HG02678 (cell line): ENCODE results near the gene MACF1.
"Not testable (repeated sequence)": the region's sequence is repeated elsewhere in the genome, so short reads cannot be mapped to it uniquely, and the experiment has no call there.

Experiments used
- ATAC-seq: cut with Tn5 transposase; IDR thresholded peaks from one replicate; pipeline ENCODE4 v1.9.1; 2021; ENCODE audit warnings: mild to moderate bottlenecking, moderate library complexity; ENCODE audit not compliant: unreplicated experiment

Gene MACF1

GRCh38 chr1:39178541-39179431 lies 25.7 kb upstream of the MACF1 start:
- no peak for ATAC-seq

GRCh38 chr1:39181311-39181710 lies 23.2 kb upstream of the MACF1 start:
- ATAC-seq, result no peak

DNA sequence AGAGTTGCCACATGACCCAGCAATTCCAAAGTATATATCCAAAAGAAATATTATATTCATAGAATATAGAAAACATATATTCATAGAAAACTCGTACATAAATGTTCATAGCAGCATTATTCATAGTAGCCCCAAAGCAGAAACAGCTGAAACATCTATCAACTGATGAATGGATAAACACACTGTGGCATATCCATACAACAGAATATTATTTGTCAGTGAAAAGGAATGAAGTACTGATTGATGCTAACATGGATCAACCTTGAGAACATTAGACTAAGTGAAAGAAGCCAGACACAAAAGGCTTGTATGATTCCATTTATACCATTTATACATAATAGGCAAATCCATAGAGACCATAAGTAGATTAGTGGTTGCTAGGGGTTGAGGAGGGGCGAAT lies 21.7 kb upstream of the MACF1 start:
- no peak for ATAC-seq

DNA sequence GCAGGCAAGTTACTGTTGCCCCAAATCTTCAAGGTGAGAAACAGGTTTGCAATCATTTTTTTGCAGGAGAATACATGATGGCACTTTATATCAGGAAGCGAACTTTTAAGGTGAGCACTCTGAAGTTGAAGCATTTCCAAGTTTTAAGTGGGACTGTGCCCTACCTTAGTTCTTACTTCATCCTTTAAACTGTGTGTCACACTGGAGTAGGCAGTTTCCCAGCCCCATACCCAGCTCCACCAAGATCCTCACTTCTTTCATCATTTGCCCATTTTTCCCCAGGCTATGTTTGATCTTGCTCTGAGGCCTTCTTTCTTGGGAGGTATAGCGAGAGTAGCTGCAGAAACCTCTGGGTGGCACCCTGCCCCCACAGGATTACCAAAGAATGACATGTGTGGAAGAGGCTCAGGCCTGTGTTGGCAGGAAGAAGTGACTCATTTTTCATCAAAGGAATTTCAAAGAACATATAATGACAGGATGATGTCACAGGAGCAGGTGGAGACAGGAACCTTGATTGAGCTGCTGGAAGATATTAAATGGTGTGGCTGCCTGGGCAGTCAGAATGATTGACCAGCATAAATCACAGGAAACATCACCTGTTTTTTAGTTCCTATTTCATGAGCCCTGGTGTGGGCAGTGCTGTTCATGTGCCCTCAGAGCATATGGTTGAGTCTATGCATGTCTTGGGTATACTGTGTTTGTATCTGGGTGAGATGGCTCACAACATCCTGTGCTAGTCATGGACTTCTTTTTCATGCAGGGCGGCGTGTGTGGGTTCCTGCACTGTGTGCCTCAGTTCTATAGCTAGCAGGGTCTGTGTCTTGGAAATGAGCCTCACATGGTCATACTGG lies 20.8 kb upstream of the MACF1 start:
- peak; percentile 61 for ATAC-seq

DNA sequence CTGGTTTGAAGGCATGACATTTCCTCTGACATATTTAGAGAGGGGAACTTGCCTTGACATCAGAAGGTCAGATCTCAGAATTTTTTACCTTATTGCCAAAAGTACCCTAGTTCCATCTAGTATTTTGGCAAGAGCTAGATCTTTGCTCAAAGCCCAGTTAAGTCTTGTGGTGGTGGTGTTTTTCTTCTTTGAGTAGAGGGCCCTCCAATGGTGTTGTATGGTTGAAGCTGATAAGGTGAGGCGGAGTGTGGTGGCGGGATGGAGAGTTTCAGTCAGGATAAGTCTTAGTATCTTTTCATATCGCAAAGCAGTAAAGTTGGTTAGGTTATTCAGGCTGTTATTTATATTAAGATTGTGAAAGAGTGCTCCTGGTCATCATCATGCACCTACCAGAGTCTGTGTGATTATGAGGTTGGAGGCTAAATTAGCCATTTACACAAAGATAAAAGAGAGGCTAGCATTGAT lies 20.1 kb upstream of the MACF1 start:
- no peak for ATAC-seq

DNA sequence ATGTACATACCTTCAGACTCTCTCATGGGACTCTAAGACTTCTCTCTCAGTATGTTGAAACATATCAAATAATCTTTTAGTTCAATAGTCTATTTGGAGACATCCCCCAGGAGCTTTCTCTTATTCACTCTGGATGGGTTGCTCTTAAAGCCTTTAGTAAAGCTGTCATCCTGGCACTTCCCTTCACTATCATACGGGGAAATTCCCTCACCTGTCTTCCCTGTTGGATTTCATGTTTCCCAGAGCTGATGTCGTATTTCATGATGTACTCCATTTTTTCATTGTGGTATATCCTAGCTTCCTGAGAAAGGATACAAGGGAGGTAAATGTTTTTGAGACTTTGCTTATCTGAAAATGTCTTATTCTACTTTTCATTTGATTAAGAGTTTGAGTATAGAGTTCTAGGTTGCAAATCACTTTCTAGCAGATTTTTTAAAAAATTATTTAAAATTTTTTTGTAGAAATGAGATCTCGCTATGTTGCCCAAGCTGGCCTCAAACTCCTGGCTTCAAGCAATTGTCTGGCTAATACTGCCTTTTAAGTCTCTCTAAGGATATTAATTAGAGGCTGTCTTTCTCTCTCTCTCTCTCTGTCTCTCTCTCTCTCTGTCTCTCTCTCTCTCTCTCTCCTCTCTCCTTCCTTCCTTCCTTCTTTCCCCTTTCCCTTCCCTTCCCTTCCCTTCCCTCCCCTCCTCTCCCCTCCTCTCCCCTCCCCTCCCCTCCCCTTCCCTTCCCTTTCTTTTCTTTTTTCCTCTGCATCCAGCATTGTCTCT lies 17.0 kb upstream of the MACF1 start:
- ATAC-seq, result no peak

GRCh38 chr1:39189592-39190041 lies 14.9 kb upstream of the MACF1 start:
- no peak for ATAC-seq

GRCh38 chr1:39190096-39190495 lies 14.4 kb upstream of the MACF1 start:
- no peak for ATAC-seq

DNA sequence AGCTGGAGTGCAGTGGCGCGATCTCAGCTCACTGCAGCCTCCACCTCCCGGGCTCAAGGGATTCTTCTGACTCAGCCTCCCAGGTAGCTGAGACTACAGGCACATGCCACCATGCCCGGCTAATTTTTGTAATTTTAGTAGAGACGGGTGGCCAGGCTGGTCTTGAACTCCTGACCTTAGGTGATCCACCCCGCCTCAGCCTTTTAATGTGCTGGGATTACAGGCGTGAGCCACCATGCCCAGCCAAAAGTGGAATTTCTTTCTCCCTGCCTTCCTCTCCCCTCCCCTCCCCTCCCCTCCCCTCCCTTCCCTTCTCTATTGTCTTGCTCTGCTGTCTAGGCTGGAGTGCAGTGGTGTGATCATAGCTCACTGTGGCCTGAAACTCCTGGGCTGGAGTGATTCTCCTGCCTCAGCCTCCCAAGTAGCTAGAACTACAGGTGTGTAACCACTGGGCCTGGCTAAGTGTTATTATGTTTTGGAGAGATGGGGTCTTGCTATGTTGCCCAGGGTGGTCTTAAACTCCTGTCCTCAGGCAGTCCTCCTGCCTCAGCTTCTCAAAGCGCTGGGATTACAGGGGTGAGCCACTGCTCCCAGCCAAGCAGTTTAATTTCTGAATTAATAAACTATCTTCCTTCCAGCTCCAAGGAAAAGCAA lies 10.0 kb upstream of the MACF1 start:
- no peak for ATAC-seq

- ATAC-seq, result no peak
Observed at GRCh38 chr1:39195166-39196111, 9.1 kb upstream of the MACF1 start.

- ATAC-seq, result no peak
Observed at GRCh38 chr1:39196244-39197215, 8.0 kb upstream of the MACF1 start.

DNA sequence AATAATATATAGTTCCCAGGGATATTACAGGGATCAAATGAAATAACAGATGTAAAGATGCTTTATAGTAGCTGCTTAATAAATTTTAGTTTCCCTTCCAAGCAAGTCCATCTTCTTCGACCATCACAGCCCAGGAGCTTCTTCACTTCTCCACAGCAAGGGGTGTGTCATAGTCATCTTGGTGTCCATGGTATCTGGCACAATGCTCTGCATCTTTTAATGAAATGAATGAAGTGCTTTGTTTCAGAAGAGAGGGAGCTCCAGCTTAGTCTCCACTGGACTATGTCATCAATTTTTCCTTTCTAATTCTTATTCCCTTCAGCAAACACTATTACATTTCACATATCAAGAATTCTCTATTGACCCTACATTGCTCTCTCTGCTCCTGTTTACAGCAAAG lies 4.9 kb upstream of the MACF1 start:
- ATAC-seq, result no peak

GRCh38 chr1:39205102-39205780 lies 746 bp downstream of the MACF1 start:
- ATAC-seq, result peak; percentile 54

DNA sequence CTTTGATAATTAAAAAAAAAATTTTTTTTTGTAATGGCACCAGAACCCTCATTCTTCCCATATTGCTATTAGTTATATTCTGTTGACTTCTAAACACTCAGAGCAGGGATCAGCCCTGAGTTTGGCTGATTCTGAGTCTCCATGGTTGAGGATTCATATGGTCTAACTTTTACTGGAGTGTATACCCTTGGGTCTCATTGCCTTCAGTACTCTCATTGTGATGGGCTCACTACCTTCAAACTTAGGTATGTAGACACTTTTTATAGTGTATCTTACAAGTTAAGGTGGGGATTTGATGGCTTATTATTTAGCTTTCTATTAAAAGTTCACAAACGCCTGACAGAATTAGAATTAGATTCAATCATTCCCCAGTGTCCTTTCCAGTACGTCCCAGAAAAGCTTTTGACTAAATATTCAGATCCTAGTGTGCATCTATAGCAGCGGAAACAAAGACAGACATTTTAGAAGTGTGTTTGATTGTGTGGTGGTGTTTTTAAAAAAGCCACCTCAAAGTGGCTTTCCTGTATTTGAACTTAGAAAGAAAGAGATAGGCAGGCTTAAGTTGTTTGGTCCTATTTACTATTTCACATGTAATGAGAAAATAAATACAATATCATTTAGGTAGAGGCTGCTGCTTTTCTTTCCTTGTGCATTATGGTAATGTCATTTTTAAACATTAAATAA lies 1.4 kb downstream of the MACF1 start:
- no peak for ATAC-seq

GRCh38 chr1:39208360-39208759 lies 3.9 kb downstream of the MACF1 start:
- ATAC-seq, result not testable (repeated sequence)

- no peak for ATAC-seq
Observed at GRCh38 chr1:39210649-39211048, 6.2 kb downstream of the MACF1 start.

GRCh38 chr1:39212499-39212898 lies 8.0 kb downstream of the MACF1 start:
- no peak for ATAC-seq
